ENCODE data around the gene GADD45A.
"Not testable (repeated sequence)": the region's sequence is repeated elsewhere in the genome, so short reads cannot be mapped to it uniquely, and the experiment has no call there.

Gene GADD45A, protein sequence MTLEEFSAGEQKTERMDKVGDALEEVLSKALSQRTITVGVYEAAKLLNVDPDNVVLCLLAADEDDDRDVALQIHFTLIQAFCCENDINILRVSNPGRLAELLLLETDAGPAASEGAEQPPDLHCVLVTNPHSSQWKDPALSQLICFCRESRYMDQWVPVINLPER

DNA sequence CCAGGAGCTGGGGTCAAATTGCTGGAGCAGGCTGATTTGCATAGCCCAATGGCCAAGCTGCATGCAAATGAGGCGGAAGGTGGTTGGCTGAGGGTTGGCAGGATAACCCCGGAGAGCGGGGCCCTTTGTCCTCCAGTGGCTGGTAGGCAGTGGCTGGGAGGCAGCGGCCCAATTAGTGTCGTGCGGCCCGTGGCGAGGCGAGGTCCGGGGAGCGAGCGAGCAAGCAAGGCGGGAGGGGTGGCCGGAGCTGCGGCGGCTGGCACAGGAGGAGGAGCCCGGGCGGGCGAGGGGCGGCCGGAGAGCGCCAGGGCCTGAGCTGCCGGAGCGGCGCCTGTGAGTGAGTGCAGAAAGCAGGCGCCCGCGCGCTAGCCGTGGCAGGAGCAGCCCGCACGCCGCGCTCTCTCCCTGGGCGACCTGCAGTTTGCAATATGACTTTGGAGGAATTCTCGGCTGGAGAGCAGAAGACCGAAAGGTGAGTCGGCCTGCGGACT is at the start of gene GADD45A:
GADD45A (plus strand) TSS at position 135 of the 491 bp plus-strand sequence; CDS start at position 429, 294 bp downstream.
- peak; percentile 79 to 82 (median 79) for DNase-seq (ENCODE audit: low read depth in 3 of 3, low spot score in 1 of 3)

DNA sequence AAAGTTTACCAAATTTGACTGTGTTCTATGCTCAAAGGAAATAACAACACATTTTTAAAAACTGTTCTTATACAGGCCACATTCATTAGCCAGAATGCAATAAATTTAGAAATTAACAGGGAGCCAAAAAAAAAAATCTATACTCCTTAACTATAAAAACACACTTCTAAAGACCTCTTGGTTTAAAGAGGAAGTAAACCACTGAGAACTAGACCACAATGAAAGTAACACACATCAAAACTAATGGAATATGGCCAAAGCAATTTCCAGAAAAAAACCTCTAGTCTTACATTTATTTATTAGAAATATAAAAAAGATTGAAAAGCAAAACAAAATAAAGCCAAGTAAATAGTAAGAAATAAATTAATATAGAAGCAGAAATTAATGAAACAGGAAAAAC is 48.9 kb upstream of the GADD45A start:
- no peak for DNase-seq (ENCODE audit: low read depth in 3 of 3, low spot score in 1 of 3)

DNA sequence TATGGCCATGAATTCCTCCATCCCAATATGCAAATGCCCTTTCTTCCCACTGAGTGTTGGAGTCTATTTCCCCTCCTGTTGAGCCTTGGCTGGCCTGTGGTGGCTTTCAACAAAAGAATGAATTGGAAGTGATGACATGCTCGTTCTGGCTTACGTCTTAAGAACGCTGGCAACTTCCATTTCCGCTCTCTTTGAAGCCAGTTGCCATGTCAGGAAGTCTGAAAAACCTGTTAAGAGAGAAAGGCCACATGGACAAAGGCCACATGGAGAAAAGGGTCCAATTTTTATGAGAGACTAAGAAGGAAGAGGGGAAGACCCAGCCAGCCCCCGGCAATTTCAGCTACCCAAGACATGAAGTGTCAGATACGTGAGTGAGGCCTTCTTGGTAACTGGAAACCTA is 45.6 kb upstream of the GADD45A start:
- no peak for DNase-seq (ENCODE audit: low read depth in 3 of 3, low spot score in 1 of 3)

DNA sequence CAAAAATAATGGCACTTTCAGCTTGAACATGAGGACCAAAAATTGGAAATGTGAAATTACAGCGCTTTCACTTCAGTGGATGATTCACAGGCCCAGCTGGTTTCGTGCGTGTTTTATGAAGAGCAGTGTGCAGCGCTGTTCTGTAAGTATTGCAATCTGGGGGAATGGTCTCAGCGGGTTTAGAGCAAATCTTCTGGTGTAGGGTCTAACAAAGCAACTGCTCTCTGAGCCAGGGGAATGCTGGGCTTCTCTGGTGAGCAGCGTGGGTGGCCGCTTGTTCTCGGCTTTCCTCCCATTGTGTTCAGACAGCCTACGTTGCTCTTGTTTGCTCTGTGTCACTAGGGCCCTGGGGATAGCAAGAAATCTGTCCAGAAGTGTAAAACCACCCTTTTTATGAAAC is 42.4 kb upstream of the GADD45A start:
- DNase-seq (ENCODE audit: low read depth in 3 of 3, low spot score in 1 of 3) = no peak

DNA sequence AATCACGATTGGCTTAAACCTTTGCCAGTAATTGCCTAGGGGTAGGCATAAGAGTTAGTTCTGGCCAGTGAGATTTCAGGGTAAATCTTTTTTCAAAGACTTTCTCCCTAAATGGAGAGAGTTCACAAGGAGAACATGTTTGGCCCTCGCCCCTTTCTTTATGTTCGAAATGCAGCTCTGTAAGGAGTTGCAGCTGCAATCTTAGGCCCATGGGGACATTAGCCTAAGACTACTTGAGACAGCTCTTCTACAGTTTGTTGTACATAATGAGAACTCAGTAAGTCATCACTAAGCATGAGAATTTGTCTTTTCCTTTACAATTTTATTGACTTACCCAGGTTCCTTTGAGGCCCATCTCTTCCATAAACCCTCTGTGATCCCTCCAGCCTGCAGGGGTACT is 40.4 kb upstream of the GADD45A start:
- no peak for DNase-seq (ENCODE audit: low read depth in 3 of 3, low spot score in 1 of 3)

DNA sequence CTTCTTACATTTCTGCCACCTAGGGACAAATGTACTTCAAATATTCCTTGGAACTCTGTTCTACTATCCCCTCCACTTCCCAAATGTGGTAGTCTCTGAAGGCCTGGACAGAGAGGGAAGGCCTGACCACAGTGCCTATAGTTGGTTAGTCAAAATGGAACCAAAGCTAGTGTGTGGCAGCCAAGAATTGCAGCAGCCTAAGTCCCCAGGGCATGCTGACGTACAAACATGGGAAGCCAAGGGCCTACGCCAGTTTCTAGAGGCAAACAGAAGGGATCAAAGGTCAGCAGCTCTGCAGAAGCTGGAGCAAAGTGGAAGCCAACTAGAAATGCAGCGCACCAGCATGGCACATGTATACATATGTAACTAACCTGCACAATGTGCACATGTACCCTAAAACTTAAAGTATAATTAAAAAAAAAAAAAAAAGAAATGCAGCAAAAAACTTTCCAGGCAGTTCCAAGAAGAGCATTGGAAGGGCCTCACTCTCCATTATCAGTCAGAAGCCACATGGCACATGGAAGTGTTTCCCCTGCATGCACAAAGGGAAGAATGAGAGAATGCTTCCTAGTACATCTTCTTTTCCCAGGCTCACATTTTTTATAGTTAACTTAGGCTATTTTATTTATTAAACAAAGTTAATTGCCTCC is 39.4 kb upstream of the GADD45A start:
- no peak for DNase-seq (ENCODE audit: low read depth in 3 of 3, low spot score in 1 of 3)

DNA sequence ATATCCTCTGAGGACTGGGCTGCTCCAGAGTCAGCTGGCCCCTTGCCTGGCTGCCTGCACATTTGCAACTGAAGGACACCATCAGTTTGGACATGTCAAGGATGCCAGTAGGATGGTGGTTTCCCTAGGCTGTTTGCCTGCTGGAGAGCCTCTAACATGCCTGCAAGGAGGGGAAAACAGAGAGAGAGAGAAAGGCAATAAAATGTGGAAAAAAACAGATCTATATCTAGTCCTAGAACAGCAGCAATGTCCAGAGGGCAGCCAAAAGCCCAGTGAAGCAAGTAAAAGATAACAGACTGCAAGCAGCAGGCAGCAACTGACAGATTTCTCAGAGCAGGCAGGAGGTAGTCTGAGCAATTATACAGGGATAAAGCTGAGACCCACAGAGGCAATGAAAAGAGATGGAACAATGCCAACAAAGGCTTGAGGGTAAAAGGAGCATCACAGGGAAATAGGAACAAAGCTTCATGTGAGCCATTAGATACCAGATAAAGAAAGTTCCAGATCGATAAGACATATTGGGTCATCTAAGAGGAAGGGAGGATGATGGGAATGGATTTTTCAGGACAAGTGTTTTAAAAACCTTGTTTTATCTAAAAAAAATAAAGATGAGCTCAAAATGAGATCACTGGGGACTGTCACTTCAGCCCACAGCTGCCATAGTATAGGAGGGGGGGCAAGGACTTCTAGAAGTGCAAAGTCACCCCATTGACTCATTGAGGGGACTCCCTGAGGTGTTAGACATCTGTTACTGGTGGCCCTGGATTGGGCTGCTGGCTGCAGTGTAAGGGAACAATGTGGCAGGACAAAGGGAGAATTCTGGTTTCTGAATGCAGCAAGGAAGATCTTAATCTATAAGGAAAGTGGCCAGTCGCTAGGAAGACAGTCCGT is 38.6 kb upstream of the GADD45A start:
- no peak for DNase-seq (ENCODE audit: low read depth in 3 of 3, low spot score in 1 of 3)

DNA sequence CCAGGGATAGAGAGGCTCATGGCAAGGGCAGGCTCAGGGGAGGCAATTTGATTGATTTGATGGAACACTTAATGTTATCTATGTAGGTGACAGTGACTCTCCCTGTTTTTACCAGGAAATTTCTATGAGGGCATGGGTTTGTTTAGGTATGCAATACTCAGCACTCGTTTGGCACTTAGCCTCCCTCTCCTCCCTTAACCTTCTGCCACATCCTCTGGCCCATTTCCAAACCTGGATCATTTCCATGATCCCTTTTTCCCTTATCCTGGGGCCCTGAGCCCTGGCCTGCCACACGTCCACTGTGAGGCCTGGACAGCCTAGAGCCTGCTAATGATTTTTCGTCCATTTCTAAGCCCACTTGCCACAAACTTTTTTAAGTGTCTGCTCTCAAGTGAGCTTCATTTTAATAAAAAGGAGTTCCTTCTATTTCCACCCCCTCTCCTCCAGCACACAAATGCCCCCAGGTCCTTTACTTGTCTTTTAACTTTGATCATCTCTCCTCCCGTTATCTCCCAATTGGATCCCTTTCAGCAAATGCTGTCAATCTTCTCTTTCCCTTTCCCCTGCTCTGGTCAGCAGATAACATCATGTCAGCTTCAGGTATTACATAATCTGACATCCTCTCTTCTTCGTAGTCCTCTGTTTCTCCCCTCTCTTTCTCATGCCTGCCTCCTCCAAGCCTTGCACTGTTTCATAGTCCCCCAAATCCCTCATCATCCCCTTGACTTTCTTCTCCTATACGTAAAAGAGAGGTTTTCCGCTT is 37.8 kb upstream of the GADD45A start:
- no peak for DNase-seq (ENCODE audit: low read depth in 3 of 3, low spot score in 1 of 3)

DNA sequence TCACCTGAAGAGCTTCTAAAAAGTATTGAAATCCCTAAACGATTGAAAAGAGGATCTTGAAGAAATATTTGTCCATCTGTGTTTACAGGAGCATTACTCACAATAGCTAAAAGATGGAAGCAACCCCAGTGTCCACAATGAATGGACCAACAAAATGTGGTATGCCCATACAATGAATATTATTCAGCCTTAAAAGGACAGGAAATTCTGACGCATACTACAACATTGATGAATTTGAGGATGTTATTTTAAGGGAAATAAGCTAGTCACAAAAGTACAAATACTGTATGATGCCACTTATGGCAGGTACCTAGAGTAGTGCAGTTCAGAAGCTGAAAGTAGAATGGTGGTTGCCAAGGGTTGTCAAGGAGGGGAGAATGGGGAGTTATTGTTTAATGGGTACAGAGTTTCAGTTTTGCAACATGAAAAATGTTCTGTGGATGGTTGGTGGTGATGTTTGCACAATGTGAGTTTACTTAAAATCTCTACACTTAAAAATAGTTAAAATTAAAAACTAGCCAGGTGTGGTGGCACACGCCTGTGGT is 37.1 kb upstream of the GADD45A start:
- no peak for DNase-seq (ENCODE audit: low read depth in 3 of 3, low spot score in 1 of 3)

DNA sequence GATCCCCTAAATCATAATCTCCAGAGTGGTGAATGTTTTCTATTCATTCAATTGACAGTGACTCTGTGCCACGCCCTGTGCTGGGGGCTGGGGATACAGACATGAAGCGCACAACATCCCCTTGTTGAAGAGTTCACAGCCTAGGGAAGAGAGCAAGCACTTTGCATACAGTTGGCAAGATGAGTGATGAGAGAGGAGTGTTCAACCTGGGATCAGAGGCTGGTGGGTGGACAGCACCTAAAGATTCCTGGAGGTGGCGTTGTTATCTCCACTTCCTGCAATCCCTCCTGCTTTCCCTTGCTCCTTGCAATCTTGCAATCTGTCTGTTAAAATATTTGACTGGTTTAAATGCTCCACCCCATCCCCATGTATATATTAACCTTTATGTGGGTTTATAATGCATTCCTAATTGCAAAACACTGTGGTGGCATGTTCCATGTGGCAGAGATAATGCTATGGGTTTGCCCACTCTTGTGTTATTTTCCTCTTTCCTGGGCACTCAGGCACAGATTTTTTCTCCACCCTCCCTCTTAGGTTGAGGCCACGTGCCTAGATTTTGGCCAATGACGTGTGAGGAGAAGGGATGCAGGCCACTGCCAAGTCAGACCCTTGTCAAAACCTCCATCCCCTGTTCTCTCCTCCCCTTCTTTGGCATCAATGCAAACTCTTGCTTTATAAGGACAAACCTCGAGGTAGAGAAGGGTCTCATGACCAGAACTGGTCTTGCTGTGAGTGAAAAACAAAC is 36.2 kb upstream of the GADD45A start:
- DNase-seq (ENCODE audit: low read depth in 3 of 3, low spot score in 1 of 3) = no peak

DNA sequence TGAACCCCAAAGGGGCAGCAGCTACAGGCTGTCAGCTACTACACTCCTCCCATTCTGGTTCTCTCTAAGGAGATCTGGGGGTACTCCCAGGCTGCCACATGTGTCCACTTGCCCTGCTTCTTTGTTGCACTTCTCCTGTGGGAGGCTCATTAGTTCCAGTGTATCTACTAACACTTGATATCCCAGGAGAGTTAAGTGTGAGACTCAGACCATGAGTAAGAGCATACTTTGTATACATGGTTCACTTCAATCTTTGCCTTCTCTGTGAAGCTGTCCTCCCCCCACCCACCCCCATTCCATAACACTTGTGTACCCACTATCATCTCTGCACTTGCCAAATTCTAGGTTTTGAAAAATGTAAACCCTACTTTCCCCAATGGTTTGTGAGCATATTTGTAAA is 34.9 kb upstream of the GADD45A start:
- no peak for DNase-seq (ENCODE audit: low read depth in 3 of 3, low spot score in 1 of 3)

DNA sequence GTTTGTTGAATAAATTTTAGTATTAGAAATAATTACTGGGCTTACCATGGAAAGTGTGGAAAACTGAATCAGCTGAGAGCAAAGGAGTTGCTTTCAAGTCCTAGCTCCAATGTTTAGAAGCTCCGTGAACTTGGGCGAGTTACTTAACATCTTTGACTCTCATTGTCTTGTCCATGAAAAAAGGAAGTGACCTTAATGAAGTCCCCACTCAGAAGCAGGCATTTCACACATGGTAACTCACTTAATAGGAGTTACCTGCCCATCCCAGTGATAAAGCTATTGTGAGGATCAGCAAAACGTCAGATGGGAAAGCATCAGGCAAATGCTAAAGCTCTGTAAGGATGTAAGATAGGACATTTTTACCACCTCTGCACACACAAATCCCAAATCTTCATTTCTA is 34.0 kb upstream of the GADD45A start:
- DNase-seq (ENCODE audit: low read depth in 3 of 3, low spot score in 1 of 3) = no peak

DNA sequence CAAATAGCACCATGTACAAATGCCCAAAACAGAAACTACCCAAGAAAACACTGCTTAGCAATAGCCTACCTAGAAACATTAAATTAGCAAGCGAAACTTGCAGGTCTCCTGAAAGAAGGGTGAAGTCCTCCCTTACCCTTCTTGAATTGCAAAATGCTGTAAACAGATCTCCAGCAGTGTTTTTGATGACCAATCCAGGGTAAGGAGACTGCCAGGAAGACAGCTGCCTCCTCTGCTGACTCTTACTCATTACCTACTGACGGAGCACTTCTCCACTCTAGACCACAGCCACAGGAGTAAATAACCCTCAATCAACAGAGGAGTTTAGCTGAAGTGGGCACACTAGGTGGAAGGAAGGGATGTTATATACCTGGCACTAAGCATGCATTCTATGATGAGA is 32.2 kb upstream of the GADD45A start:
- DNase-seq (ENCODE audit: low read depth in 3 of 3, low spot score in 1 of 3) = no peak

DNA sequence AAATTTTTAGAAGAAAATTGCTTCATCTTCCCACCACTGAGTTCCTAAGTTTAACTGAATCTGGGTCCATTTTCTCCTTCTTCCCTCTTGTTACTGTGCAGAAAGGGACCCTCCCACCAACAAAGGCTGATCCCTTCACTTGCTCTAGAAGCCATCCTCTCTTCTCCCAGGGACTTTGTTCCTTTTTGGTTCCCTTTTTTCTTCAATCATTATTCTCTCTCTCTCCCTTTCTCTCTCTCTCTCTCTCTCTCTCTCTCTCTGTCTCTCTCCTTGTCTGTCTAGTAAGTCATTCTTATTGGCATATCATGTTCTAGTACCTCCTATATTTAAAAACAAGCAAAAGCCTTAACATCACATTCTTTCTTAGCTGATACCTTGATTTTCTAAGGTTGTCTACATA is 31.7 kb upstream of the GADD45A start:
- no peak for DNase-seq (ENCODE audit: low read depth in 3 of 3, low spot score in 1 of 3)

DNA sequence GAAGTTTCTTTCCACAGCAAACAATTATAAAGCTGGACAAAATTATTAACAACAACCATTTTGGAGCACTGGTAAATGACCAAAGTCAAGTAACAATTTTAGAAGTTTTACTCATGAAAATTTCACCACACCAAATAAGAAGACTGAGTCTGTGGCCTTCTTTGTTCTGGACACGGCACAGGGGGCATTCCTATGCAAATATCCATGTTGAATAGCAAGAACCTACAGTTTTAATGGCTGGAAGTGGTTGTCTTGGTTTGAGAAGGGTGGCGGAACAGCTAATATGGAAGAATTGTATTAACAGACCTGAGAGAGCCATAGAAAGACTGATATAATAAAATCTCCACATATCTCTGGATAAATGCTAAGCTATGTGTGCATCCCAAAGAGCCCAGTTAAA is 29.4 kb upstream of the GADD45A start:
- DNase-seq (ENCODE audit: low read depth in 3 of 3, low spot score in 1 of 3) = no peak

DNA sequence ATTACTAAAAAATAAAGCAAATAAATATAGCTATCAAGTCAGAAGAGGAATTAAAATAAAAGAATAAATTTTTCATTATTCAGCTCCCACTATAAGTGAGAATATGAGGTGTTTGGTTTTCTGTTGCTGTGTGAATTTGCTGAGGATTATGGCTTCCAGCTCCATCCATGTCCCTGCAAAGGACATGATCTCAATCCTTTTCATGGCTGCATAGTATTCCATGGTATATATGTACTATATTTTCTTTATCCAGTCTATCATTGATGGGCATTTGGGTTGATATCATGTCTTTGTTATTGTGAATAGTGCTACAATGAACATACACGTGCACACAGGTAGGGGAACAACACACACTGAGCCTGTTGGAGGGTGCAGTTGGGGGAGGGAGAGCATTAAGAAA is 27.8 kb upstream of the GADD45A start:
- DNase-seq (ENCODE audit: low read depth in 3 of 3, low spot score in 1 of 3) = not testable (repeated sequence)

DNA sequence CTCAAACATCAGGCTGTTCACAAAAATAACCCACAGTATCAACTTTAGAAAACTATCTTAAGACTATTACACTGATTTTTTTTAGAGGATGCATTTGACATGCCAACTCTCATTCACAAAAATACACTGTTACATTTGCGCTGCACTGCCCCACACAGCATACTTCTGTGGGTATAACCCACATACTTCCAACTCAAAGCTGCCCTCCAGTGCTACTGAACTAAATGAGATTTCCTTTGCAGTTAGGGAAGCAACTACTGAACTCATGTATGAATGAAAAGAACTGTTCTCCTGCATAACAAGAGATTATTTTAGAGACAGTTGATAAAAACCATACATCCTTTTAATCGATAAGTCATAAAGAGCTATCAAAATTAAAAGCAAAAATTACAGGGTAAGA is 25.8 kb upstream of the GADD45A start:
- DNase-seq (ENCODE audit: low read depth in 3 of 3, low spot score in 1 of 3) = no peak

DNA sequence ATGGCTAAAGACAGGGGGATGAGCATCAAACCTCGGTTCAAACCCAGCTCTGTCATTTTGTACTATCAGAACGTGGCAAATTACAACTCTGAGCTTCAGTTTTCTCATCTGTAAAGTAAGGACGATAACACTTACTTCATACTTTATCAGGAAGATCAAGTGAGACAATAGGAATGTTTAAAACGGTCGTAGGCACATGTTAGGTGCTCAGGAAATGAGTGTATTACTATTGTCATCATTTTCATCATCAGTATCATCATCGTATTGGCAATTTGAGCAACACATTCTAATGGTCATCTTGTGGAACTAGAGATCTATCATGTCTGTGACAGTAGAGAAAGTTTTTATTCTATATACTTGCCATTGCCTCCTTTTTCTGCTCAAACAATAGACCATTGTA is 22.1 kb upstream of the GADD45A start:
- DNase-seq (ENCODE audit: low read depth in 3 of 3, low spot score in 1 of 3) = no peak

DNA sequence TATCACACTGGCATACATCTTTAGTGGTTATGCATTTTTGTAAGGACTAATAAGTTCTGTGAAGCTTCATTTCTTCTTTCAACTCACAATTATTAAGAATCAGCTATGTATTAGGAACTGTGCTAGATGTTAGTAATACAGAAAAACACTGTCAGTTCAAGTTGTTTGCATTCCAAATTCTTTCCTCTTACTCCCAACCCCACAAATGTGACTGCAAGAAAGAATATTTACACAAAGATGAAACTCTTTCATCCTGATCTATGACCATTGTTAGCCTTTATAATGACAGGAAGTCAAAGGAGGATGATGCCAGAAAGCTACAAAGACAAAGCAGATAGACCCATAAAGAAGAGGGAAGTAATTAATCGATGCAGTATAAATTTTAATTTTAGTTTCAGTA is 21.0 kb upstream of the GADD45A start:
- no peak for DNase-seq (ENCODE audit: low read depth in 3 of 3, low spot score in 1 of 3)

DNA sequence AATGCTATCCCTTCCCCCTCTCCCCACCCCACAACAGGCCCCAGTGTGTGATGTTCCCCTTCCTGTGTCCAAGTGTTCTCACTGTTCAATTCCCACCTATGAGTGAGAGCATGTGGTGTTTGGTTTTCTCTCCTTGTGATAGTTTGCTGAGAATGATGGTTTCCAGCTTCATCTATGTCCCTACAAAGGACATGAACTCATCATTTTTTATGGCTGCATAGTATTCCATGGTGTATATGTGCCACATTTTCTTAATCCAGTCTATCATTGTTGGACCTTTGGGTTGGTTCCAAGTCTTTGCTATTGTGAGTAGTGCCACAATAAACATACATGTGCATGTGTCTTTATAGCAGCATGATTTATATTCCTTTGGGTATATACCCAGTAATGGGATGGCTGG is 19.7 kb upstream of the GADD45A start:
- not testable (repeated sequence) for DNase-seq (ENCODE audit: low read depth in 3 of 3, low spot score in 1 of 3)

Measured in stimulated activated CD4-positive, alpha-beta T cell treated with anti-CD3 and anti-CD28 coated beads, TNF-alpha, amount 100 ng/mL, for 1 hour (primary cell).